ENCODE results near the gene B3GNT8. TPM values are rescaled to one million over a fixed set of nuclear protein-coding genes. Genes with fewer than 3 reads are reported as not detected.
"Not testable (repeated sequence)": the region's sequence is repeated elsewhere in the genome, so short reads cannot be mapped to it uniquely, and the experiment has no call there.

Gene B3GNT8
- total RNA-seq, 3 donors from 2014 or later = 28.8 to 69.4 (median 34.3) TPM

GRCh38 chr19:41391618-41392017, 35.6 kb downstream of the B3GNT8 start:
- no peak for DNase-seq

GRCh38 chr19:41386442-41386841, 40.7 kb downstream of the B3GNT8 start:
- H3K9me3 ChIP-seq = no peaks in the 10 kb centered on the region
- TF ChIP-seq CTCF (IDR thresholded peaks at IDR 0.05) = no peak
- intact Hi-C loops (cut with DNase I, micrococcal nuclease) = no loop called here
- DNase-seq (no peak), ATAC-seq (no peak)
- peaks cover 5% of the 10 kb centered on the region for H3K36me3 ChIP-seq (ENCODE audit: low read depth)
- H3K4me3 ChIP-seq = no peak overlapping the region
- H3K4me1 ChIP-seq (ENCODE audit: low read depth) = no peaks in the 10 kb centered on the region

More at GRCh38 chr19:41391618-41392017, 35.6 kb downstream of the B3GNT8 start:
- Histone ChIP-seq H3K4me1 (ENCODE audit: low read depth) (peaks cover 6% of the 10 kb centered on the region), H3K4me3 (no peak overlapping the region), H3K36me3 (ENCODE audit: low read depth) (peaks cover 5% of the 10 kb centered on the region), H3K9me3 (no peaks in the 10 kb centered on the region)
- no peak for ATAC-seq
- intact Hi-C loops (cut with DNase I, micrococcal nuclease) = no loop called here
- TF ChIP-seq CTCF (IDR thresholded peaks at IDR 0.05) = no peak

- Histone ChIP-seq H3K4me3 (no peak overlapping the region), H3K9me3 (no peaks in the 10 kb centered on the region), H3K36me3 (ENCODE audit: low read depth) (no peaks in the 10 kb centered on the region), H3K4me1 (ENCODE audit: low read depth) (no peaks in the 10 kb centered on the region)
- no peak for TF ChIP-seq CTCF (IDR thresholded peaks at IDR 0.05)
- ATAC-seq (no peak), DNase-seq (no peak)
- intact Hi-C loops (cut with DNase I, micrococcal nuclease) = no loop called here
Observed at GRCh38 chr19:41384351-41384750, 42.8 kb downstream of the B3GNT8 start.

GRCh38 chr19:41381536-41381935, 45.6 kb downstream of the B3GNT8 start:
- ATAC-seq; H3K4me3 ChIP-seq; H3K4me1 ChIP-seq (ENCODE audit: low read depth); H3K9me3 ChIP-seq; intact Hi-C loops (cut with DNase I, micrococcal nuclease); H3K36me3 ChIP-seq (ENCODE audit: low read depth); DNase-seq: not testable (repeated sequence)

GRCh38 chr19:41377977-41378709, 49.0 kb downstream of the B3GNT8 start:
- no peaks in the 10 kb centered on the region for H3K36me3 ChIP-seq (ENCODE audit: low read depth)
- no peak for DNase-seq
- no peaks in the 10 kb centered on the region for H3K4me1 ChIP-seq (ENCODE audit: low read depth)
- no peak overlapping the region for H3K4me3 ChIP-seq
- intact Hi-C loops (cut with DNase I, micrococcal nuclease) = no loop called here
- peak; percentile 10 for ATAC-seq
- TF ChIP-seq CTCF (IDR thresholded peaks at IDR 0.05) = no peak
- H3K9me3 ChIP-seq = no peaks in the 10 kb centered on the region

- H3K4me3 ChIP-seq = no peak overlapping the region
- intact Hi-C loops (cut with DNase I, micrococcal nuclease) = no loop called here
- DNase-seq = no peak
- TF ChIP-seq CTCF (IDR thresholded peaks at IDR 0.05) = no peak
- no peaks in the 10 kb centered on the region for H3K36me3 ChIP-seq (ENCODE audit: low read depth)
- peak; percentile 11 for ATAC-seq
- no peaks in the 10 kb centered on the region for H3K9me3 ChIP-seq
- H3K4me1 ChIP-seq (ENCODE audit: low read depth) = no peaks in the 10 kb centered on the region
Observed at GRCh38 chr19:41376998-41377365, 50.2 kb downstream of the B3GNT8 start.
